ENCODE results near the gene ABCA12. TPM values are rescaled to one million over a fixed set of nuclear protein-coding genes. Genes with fewer than 3 reads are reported as not detected.

The ABCA12 gene
- total RNA-seq, 2 donors from 2014 or later = 0.68 to 1.1 TPM

DNA sequence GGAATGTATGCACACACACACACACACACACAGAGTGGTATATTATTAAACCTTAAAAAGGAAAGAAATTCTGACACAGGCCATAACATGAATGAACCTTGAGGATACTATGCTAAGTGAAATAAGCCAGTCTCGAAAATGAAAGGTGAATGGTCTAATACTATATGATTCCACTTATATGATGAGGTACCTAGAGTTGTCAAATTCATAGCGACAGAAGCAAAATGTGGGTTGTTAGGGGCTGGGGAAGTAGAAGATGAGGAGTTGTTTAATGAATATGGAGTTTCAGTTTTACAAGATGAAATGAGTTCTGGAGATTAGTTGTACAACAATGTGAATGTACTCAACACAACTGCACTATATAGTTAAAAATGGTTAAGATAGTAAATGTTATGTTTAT is 118.1 kb downstream of the ABCA12 start:
- intact Hi-C loops (cut with DNase I) = no loop called here
- 49% methylated on average over 2 of the region's 2 CpGs for WGBS

DNA sequence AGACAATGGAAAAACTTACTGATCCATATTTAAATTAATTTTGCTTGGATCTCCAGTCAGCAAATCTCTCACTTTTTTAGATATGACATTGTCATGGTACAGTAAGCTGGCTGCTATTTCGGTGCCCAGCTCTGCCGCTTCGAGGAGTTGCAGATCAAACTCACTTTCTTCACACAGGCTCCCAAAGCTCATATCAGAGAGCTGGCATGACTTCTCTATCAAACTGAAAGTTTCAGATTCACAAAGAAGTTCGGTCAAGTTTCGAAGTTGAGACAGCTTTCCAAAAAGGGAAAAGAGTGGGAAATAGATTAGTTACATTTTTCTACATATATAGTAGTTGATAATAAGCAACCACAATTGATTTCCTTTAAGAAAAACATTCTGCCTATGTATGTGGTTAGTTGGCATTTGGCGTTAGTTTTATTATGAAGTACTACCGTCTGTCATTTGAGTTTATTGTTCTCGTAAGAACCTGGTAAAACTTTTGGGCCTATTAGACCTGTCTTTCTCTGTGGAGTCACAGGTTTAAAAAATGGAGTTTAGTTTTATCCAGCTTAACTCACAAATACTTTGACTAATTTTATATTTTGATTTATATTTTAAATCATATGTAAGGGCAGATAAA is 118.8 kb downstream of the ABCA12 start:
- TF ChIP-seq, protein P1, sequence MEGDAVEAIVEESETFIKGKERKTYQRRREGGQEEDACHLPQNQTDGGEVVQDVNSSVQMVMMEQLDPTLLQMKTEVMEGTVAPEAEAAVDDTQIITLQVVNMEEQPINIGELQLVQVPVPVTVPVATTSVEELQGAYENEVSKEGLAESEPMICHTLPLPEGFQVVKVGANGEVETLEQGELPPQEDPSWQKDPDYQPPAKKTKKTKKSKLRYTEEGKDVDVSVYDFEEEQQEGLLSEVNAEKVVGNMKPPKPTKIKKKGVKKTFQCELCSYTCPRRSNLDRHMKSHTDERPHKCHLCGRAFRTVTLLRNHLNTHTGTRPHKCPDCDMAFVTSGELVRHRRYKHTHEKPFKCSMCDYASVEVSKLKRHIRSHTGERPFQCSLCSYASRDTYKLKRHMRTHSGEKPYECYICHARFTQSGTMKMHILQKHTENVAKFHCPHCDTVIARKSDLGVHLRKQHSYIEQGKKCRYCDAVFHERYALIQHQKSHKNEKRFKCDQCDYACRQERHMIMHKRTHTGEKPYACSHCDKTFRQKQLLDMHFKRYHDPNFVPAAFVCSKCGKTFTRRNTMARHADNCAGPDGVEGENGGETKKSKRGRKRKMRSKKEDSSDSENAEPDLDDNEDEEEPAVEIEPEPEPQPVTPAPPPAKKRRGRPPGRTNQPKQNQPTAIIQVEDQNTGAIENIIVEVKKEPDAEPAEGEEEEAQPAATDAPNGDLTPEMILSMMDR (IDR thresholded peaks at IDR 0.05) = no peak
- TF ChIP-seq POLR2AphosphoS5 (IDR thresholded peaks at IDR 0.05) (no peak), POLR2A (IDR thresholded peaks at IDR 0.05) (no peak)
- Histone ChIP-seq H3K9me3 (no peaks in the 10 kb centered on the region), H3K36me3 (no peaks in the 10 kb centered on the region), H3K27me3 (replicated peaks; ENCODE audit: insufficient read depth) (no peaks in the 10 kb centered on the region), H3K4me1 (replicated peaks) (no peaks in the 10 kb centered on the region), H3K4me3 (no peak overlapping the region), H3K27ac (no peak overlapping the region)
- DNase-seq (ENCODE audit: low spot score) = no peak
- 86% methylated on average over 8 of the region's 8 CpGs for WGBS
- intact Hi-C loops (cut with DNase I) = no loop called here

More for the DNA sequence above, 118.1 kb downstream of the ABCA12 start:
- no peaks in the 10 kb centered on the region for H3K36me3 ChIP-seq
- no peaks in the 10 kb centered on the region for H3K4me1 ChIP-seq (replicated peaks)
- H3K27ac ChIP-seq = no peak overlapping the region
- H3K4me3 ChIP-seq = no peak overlapping the region
- no peaks in the 10 kb centered on the region for H3K27me3 ChIP-seq (replicated peaks; ENCODE audit: insufficient read depth)
- no peak for DNase-seq (ENCODE audit: low spot score)
- TF ChIP-seq, protein P1 (IDR thresholded peaks at IDR 0.05) = no peak
- TF ChIP-seq POLR2A (IDR thresholded peaks at IDR 0.05) (no peak), POLR2AphosphoS5 (IDR thresholded peaks at IDR 0.05) (no peak)
- no peaks in the 10 kb centered on the region for H3K9me3 ChIP-seq

DNA sequence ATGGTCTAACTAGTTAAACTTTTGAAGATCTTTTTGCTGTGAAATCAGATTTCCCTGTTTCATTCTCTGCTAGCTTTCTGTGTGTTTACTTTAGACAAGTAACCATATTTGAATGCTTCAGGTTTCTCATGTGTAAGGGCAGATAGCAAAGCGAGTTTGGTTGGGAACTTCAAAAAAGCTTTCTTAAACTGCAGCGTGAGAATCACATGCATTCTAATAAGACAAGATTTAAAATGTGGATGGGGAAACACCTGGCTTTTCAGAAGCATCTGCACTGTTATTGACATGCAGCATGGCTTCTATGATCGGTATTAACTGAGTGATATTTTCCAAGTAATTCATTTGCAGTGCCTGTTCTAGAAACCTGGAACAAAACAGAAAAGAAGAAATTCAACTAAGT is 119.3 kb downstream of the ABCA12 start:
- intact Hi-C loops (cut with DNase I) = no loop called here
- TF ChIP-seq POLR2AphosphoS5 (IDR thresholded peaks at IDR 0.05) (no peak), POLR2A (IDR thresholded peaks at IDR 0.05) (no peak)
- TF ChIP-seq, protein P1 (IDR thresholded peaks at IDR 0.05) = no peak
- WGBS = 69% methylated on average over 3 of the region's 3 CpGs

DNA sequence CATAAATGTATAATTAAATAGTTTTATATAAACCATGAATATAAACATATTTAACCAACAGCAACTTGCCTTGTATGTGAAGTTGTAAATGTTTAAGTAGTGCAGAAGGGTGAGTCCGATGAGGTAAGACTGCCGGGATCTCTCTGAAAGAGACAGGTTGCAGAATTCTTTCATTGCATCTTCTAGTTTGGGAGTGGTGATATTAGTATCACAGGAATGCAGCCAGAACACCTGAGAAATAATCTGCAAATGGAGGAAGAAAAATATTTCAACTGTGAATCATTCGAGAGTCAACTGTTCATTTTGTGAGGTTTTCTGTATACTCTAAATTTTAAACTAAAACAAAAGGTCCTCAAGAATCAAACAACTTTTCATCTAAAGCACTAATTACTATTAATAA is 123.0 kb downstream of the ABCA12 start:
- no peaks in the 10 kb centered on the region for H3K36me3 ChIP-seq
- 96% methylated on average over 3 of the region's 3 CpGs for WGBS
- intact Hi-C loops (cut with DNase I) = no loop called here
- H3K27ac ChIP-seq = no peak overlapping the region
- H3K27me3 ChIP-seq (replicated peaks; ENCODE audit: insufficient read depth) = no peaks in the 10 kb centered on the region
- no peaks in the 10 kb centered on the region for H3K4me1 ChIP-seq (replicated peaks)
- TF ChIP-seq POLR2A (IDR thresholded peaks at IDR 0.05) = no peak
- TF ChIP-seq POLR2AphosphoS5 (IDR thresholded peaks at IDR 0.05) = no peak
- TF ChIP-seq, protein P1 (IDR thresholded peaks at IDR 0.05) = no peak
- no peak for DNase-seq (ENCODE audit: low spot score)
- H3K9me3 ChIP-seq = no peaks in the 10 kb centered on the region
- no peak overlapping the region for H3K4me3 ChIP-seq

More for the DNA sequence above, 119.3 kb downstream of the ABCA12 start:
- Histone ChIP-seq H3K4me3 (no peak overlapping the region), H3K4me1 (replicated peaks) (no peaks in the 10 kb centered on the region), H3K36me3 (no peaks in the 10 kb centered on the region), H3K27me3 (replicated peaks; ENCODE audit: insufficient read depth) (no peaks in the 10 kb centered on the region), H3K9me3 (no peaks in the 10 kb centered on the region), H3K27ac (no peak overlapping the region)
- DNase-seq (ENCODE audit: low spot score) = no peak

DNA sequence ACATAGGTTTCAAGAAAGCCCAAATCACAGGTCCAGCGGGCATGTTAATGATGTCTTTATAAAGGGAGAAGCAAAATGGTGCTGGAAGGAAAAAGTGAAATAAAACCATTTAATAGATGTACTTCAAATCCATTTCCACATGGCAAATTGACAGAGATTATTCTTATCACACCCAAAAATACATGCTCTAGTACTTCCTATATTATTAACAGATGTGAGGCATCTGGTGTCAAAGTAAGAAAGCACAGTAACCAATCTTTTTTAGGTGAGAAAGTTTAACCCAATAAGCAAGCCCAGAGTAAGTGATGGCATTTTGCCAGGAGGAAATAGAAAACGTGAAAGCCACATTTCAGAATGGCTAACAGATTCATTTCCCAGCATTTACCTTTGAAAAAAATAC is 128.0 kb downstream of the ABCA12 start:
- Histone ChIP-seq H3K36me3 (no peaks in the 10 kb centered on the region), H3K4me1 (replicated peaks) (no peaks in the 10 kb centered on the region), H3K4me3 (no peak overlapping the region), H3K9me3 (no peaks in the 10 kb centered on the region), H3K27me3 (replicated peaks; ENCODE audit: insufficient read depth) (no peaks in the 10 kb centered on the region), H3K27ac (no peak overlapping the region)
- WGBS = 56% methylated on average over 2 of the region's 2 CpGs
- DNase-seq (ENCODE audit: low spot score) = no peak
- TF ChIP-seq POLR2AphosphoS5 (IDR thresholded peaks at IDR 0.05) = no peak
- TF ChIP-seq, protein P1 (IDR thresholded peaks at IDR 0.05) = no peak
- no peak for TF ChIP-seq POLR2A (IDR thresholded peaks at IDR 0.05)
- intact Hi-C loops (cut with DNase I) = no loop called here
